Measurements from ENCODE around the gene MINDY3.
A peak's percentile ranks its signal among the peaks of the same experiment; 100 is the strongest.
"Not testable (repeated sequence)": the region's sequence is repeated elsewhere in the genome, so short reads cannot be mapped to it uniquely, and the experiment has no call there.

The MINDY3 gene

GRCh38 chr10:15859906-15860691 lies at the start of gene MINDY3:
Gene MINDY3, minus strand, starts transcription at chr10:15860507. Its CDS starts 208 bp downstream, at chr10:15860299.
- peak; percentile 83 for DNase-seq (ENCODE audit: low read depth)

GRCh38 chr10:15901889-15902288 lies 41.6 kb upstream of the MINDY3 start:
- no peak for DNase-seq (ENCODE audit: low read depth)

GRCh38 chr10:15898046-15898445 lies 37.7 kb upstream of the MINDY3 start:
- DNase-seq (ENCODE audit: low read depth): peak; percentile 56

GRCh38 chr10:15897287-15897686 lies 37.0 kb upstream of the MINDY3 start:
- DNase-seq (ENCODE audit: low read depth): peak; percentile 32

GRCh38 chr10:15896654-15897053 lies 36.3 kb upstream of the MINDY3 start:
- DNase-seq (ENCODE audit: low read depth): no peak

- no peak for DNase-seq (ENCODE audit: low read depth)
Observed at GRCh38 chr10:15884447-15884846, 24.1 kb upstream of the MINDY3 start.

GRCh38 chr10:15881542-15881941 lies 21.2 kb upstream of the MINDY3 start:
- no peak for DNase-seq (ENCODE audit: low read depth)

GRCh38 chr10:15879663-15880062 lies 19.4 kb upstream of the MINDY3 start:
- DNase-seq (ENCODE audit: low read depth): no peak

- peak; percentile 58 for DNase-seq (ENCODE audit: low read depth)
Observed at GRCh38 chr10:15879058-15879457, 18.8 kb upstream of the MINDY3 start.

- DNase-seq (ENCODE audit: low read depth): no peak
Observed at GRCh38 chr10:15877836-15878576, 17.7 kb upstream of the MINDY3 start.

GRCh38 chr10:15876274-15876673 lies 16.0 kb upstream of the MINDY3 start:
- DNase-seq (ENCODE audit: low read depth): not testable (repeated sequence)

GRCh38 chr10:15872645-15873044 lies 12.3 kb upstream of the MINDY3 start:
- DNase-seq (ENCODE audit: low read depth): not testable (repeated sequence)

- DNase-seq (ENCODE audit: low read depth): no peak
Observed at GRCh38 chr10:15871823-15872222, 11.5 kb upstream of the MINDY3 start.

GRCh38 chr10:15869935-15870334 lies 9.6 kb upstream of the MINDY3 start:
- no peak for DNase-seq (ENCODE audit: low read depth)

GRCh38 chr10:15868006-15868405 lies 7.7 kb upstream of the MINDY3 start:
- peak; percentile 6 for DNase-seq (ENCODE audit: low read depth)

- no peak for DNase-seq (ENCODE audit: low read depth)
Observed at GRCh38 chr10:15865304-15865703, 5.0 kb upstream of the MINDY3 start.

- DNase-seq (ENCODE audit: low read depth): no peak
Observed at GRCh38 chr10:15864419-15864818, 4.1 kb upstream of the MINDY3 start.

- no peak for DNase-seq (ENCODE audit: low read depth)
Observed at GRCh38 chr10:15863733-15864132, 3.4 kb upstream of the MINDY3 start.

- DNase-seq (ENCODE audit: low read depth): no peak
Observed at GRCh38 chr10:15863323-15863722, 3.0 kb upstream of the MINDY3 start.

- DNase-seq (ENCODE audit: low read depth): no peak
Observed at GRCh38 chr10:15860692-15861201, 440 bp upstream of the MINDY3 start.

GRCh38 chr10:15859509-15859905 lies 800 bp downstream of the MINDY3 start:
- no peak for DNase-seq (ENCODE audit: low read depth)

GRCh38 chr10:15858861-15859281 lies 1.4 kb downstream of the MINDY3 start:
- DNase-seq (ENCODE audit: low read depth): no peak

- DNase-seq (ENCODE audit: low read depth): no peak
Observed at GRCh38 chr10:15857107-15857575, 3.2 kb downstream of the MINDY3 start.

All from ELR (cell line).